ENCODE data around the gene KISS1.

The KISS1 gene

GRCh38 chr1:204150702-204151551 lies 45.4 kb downstream of the KISS1 start (continued):
- TF ChIP-seq ZBTB48 (tag by site-specific recombination; IDR thresholded peaks at IDR 0.05) = no peak
- TF ChIP-seq MYNN (tag by site-specific recombination; IDR thresholded peaks at IDR 0.05; ENCODE audit: borderline replicate concordance) = peak; percentile 98
- peak; percentile 47; the same call in 1 of the 2 replicates for TF ChIP-seq ZIC2 (tag by site-specific recombination; IDR thresholded peaks at IDR 0.05)
- TF ChIP-seq ZNF335 (tag by site-specific recombination; conservative IDR thresholded peaks at IDR 0.05) = peak; percentile 83
- no peak for TF ChIP-seq SP2 (tag by site-specific recombination; IDR thresholded peaks at IDR 0.05)
- TF ChIP-seq ZNF488 (tag by site-specific recombination; IDR thresholded peaks at IDR 0.05) = no peak
- TF ChIP-seq ZNF184 (tag by site-specific recombination; IDR thresholded peaks at IDR 0.05) = no peak
- TF ChIP-seq EGR2 (tag by site-specific recombination; IDR thresholded peaks at IDR 0.05; ENCODE audit: low read depth) = peak; percentile 57
- peak; percentile 60; the same call in 1 of the 2 replicates for TF ChIP-seq KLF9 (tag by site-specific recombination; IDR thresholded peaks at IDR 0.05; ENCODE audit: low read depth)
- no peak for TF ChIP-seq ZNF133 (tag by site-specific recombination; IDR thresholded peaks at IDR 0.05)
- TF ChIP-seq ZNF266 (tag by site-specific recombination; IDR thresholded peaks at IDR 0.05; ENCODE audit: low read depth) = no peak
- TF ChIP-seq ZFHX2 (tag by site-specific recombination; conservative IDR thresholded peaks at IDR 0.05) = peak; percentile 12; the same call in 1 of the 2 replicates
- TF ChIP-seq ZNF239 (tag by site-specific recombination; IDR thresholded peaks at IDR 0.05) = no peak
- TF ChIP-seq ZNF558 (tag by site-specific recombination; IDR thresholded peaks at IDR 0.05) = no peak
- no peak for TF ChIP-seq ZNF121 (tag by site-specific recombination; IDR thresholded peaks at IDR 0.05)

- H3K36me3 ChIP-seq (ENCODE audit: control insufficient read depth in 2 of 2, insufficient read depth in 1 of 2, low read length in 2 of 2) = peaks cover 0 to 12% of the 10 kb centered on the region in 2 experiments; a peak in 1 of 3 replicates
- TF ChIP-seq ZNF169 (tag by site-specific recombination; IDR thresholded peaks at IDR 0.05) (no peak), ZNF843 (tag by site-specific recombination; IDR thresholded peaks at IDR 0.05) (no peak), ZNF362 (tag by site-specific recombination; IDR thresholded peaks at IDR 0.05) (no peak), ZNF175 (tag by site-specific recombination; IDR thresholded peaks at IDR 0.05) (no peak), CTCF (tag by site-specific recombination; IDR thresholded peaks at IDR 0.05) (no peak), REPIN1 (tag by site-specific recombination; IDR thresholded peaks at IDR 0.05; ENCODE audit: low read depth) (no peak), GLIS1 (tag by site-specific recombination; IDR thresholded peaks at IDR 0.05) (peak; percentile 44), ZFP3 (tag by site-specific recombination; IDR thresholded peaks at IDR 0.05; ENCODE audit: low read depth) (no peak)
- CTCF ChIA-PET = interaction anchor here (0.6 to 2.9 kb wide), 5 partner anchors 13 to 351 kb away, joined by 3 to 9 read pairs (median 5); no protein-coding TSS in a partner anchor
- H3K27ac ChIP-seq (ENCODE audit: extremely low read depth, low read depth, low read length) = no peak overlapping the region
- no peak overlapping the region for H3K4me3 ChIP-seq (ENCODE audit: low read depth, low read length)
- POLR2A ChIA-PET = interaction anchor here (1.0 kb wide), 1 partner anchor 12 kb away, joined by 4 read pairs; no protein-coding TSS in a partner anchor
- H3K4me1 ChIP-seq (ENCODE audit: control insufficient read depth, insufficient read depth, low read length) = peaks cover 3% of the 10 kb centered on the region
- no peaks in the 10 kb centered on the region for H3K9me3 ChIP-seq (ENCODE audit: control insufficient read depth, insufficient read depth, low read depth, low read length)
Observed at GRCh38 chr1:204149635-204150565, 46.4 kb downstream of the KISS1 start.
